WTC11 (cell line): ENCODE data around the gene CDH12. TPM values are rescaled to one million over a fixed set of nuclear protein-coding genes. Genes with fewer than 3 reads are reported as not detected.

Experiments
- ATAC-seq: fragments of 200-7000 bp; cut with Tn5 transposase; 2 replicates; pipeline ENCODE4 v1.10.0; 2021; ENCODE audit warnings: mild to moderate bottlenecking, moderate library complexity
- CTCF ChIA-PET: fragments of 300-600 bp; sonication (Branson Sonifier 250); formaldehyde crosslinking; loops from one replicate; lab custom pipeline; 2021; ENCODE audit warnings: antibody characterized with exemption; lab: Charles Lee
- POLR2A ChIA-PET: fragments of 350-600 bp; sonication (Branson Sonifier 250); formaldehyde crosslinking; loops from one replicate; lab custom pipeline; 2021; ENCODE audit warnings: antibody characterized with exemption; lab: Charles Lee
- DNase-seq: peaks from one replicate; pipeline ENCODE4 v3.0.0; 2021; ENCODE audit warnings: low spot score
- H3K27ac Mint-ChIP-seq: 2 replicates; pipeline ENCODE4 v1.8.0; 2021; ENCODE audit warnings: mixed read lengths
- H3K27me3 Mint-ChIP-seq: 2 replicates; pipeline ENCODE4 v1.8.0; 2021; ENCODE audit warnings: low read depth, mild to moderate bottlenecking, moderate library complexity, mixed read lengths
- H3K36me3 Mint-ChIP-seq: 2 replicates; pipeline ENCODE4 v1.8.0; 2021; ENCODE audit warnings: mixed read lengths
- H3K4me1 Mint-ChIP-seq: 2 replicates; pipeline ENCODE4 v1.8.0; 2022; ENCODE audit warnings: mixed read lengths
- H3K4me3 Mint-ChIP-seq: 2 replicates; pipeline ENCODE4 v1.8.0; 2021; ENCODE audit warnings: mild to moderate bottlenecking, moderate library complexity, mixed read lengths
- H3K9me3 Mint-ChIP-seq: 2 replicates; pipeline ENCODE4 v1.8.0; 2021; ENCODE audit warnings: mixed read lengths
- ARID4B ChIP-seq: sonication (generic); formaldehyde crosslinking; IDR thresholded peaks from 2 replicates; pipeline ENCODE4 v1.8.0; 2023; ENCODE audit warnings: missing genetic modification reagents, mild to moderate bottlenecking, borderline replicate concordance
- E2F5 ChIP-seq: sonication (generic); formaldehyde crosslinking; IDR thresholded peaks from 2 replicates; pipeline ENCODE4 v1.8.1; 2022; ENCODE audit warnings: mild to moderate bottlenecking, moderate library complexity, missing genetic modification reagents
- NFYB ChIP-seq: sonication (generic); formaldehyde crosslinking; conservative IDR thresholded peaks from 2 replicates; pipeline ENCODE4 v1.8.0; 2022; ENCODE audit warnings: low read depth, missing genetic modification reagents
- NR1H2 ChIP-seq: sonication (generic); formaldehyde crosslinking; IDR thresholded peaks from 2 replicates; pipeline ENCODE4 v1.9.0; 2021; ENCODE audit warnings: mild to moderate bottlenecking, moderate library complexity, missing genetic modification reagents
- PRRX2 ChIP-seq: fragments of 250-450 bp; sonication (Bioruptor Pico); IDR thresholded peaks from 2 replicates; pipeline ENCODE4 v1.8.0; 2021; ENCODE audit warnings: mild to moderate bottlenecking
- RORB ChIP-seq: fragments of 250-450 bp; sonication (Bioruptor Pico); IDR thresholded peaks from 2 replicates; pipeline ENCODE4 v1.9.0; 2021; ENCODE audit warnings: mild to moderate bottlenecking
- TEAD4 ChIP-seq: sonication (generic); formaldehyde crosslinking; IDR thresholded peaks from 2 replicates; pipeline ENCODE4 v1.8.0; 2022; ENCODE audit warnings: mild to moderate bottlenecking, missing genetic modification reagents
- ZNF219 ChIP-seq: sonication (generic); formaldehyde crosslinking; IDR thresholded peaks from 2 replicates; pipeline ENCODE4 v1.8.0; 2023; ENCODE audit warnings: missing genetic modification reagents, mild to moderate bottlenecking, borderline replicate concordance
- ZNF281 ChIP-seq: sonication (generic); formaldehyde crosslinking; IDR thresholded peaks from 2 replicates; pipeline ENCODE4 v1.8.0; 2023; ENCODE audit warnings: mild to moderate bottlenecking, missing genetic modification reagents
- ZNF317 ChIP-seq: sonication (generic); formaldehyde crosslinking; IDR thresholded peaks from 2 replicates; pipeline ENCODE4 v1.8.1; 2023; ENCODE audit warnings: low read depth, mild to moderate bottlenecking, moderate library complexity, missing genetic modification reagents, borderline replicate concordance
- ZNF423 ChIP-seq: fragments of 250-450 bp; sonication (Bioruptor Pico); IDR thresholded peaks from 2 replicates; pipeline ENCODE4 v2.1.2; 2022; ENCODE audit warnings: mild to moderate bottlenecking, moderate library complexity
- ZNF512 ChIP-seq: sonication (generic); formaldehyde crosslinking; IDR thresholded peaks from 2 replicates; pipeline ENCODE4 v1.8.1; 2022; ENCODE audit warnings: missing genetic modification reagents, borderline replicate concordance
- total RNA-seq: library from RNA; stranded (reverse); gene quantifications from 3 replicates; pipeline ENCODE4 v1.2.3, GENCODE V29; 2021

Gene CDH12
- total RNA-seq, 1 experiment from 2014 or later: not detected

- TF ChIP-seq ZNF281: no peak
- no peak for TF ChIP-seq ZNF423
- no peak for TF ChIP-seq TEAD4 (CRISPR knock-in tag)
- no peak for TF ChIP-seq ARID4B (CRISPR knock-in tag)
Observed at GRCh38 chr5:22708770-22709328, 144.3 kb downstream of the CDH12 start (continued).

GRCh38 chr5:22706901-22707300 is 146.2 kb downstream of the CDH12 start:
- Mint-ChIP-seq H3K4me3 (no peak overlapping the region), H3K9me3 (no peaks in the 10 kb centered on the region), H3K36me3 (no peaks in the 10 kb centered on the region), H3K4me1 (no peaks in the 10 kb centered on the region), H3K27me3 (no peaks in the 10 kb centered on the region), H3K27ac (no peak overlapping the region)
- DNase-seq: no peak
- ATAC-seq: no peak
- ChIA-PET CTCF (no interaction called here), POLR2A (no interaction called here)
- TF ChIP-seq E2F5 (CRISPR knock-in tag) (no peak), ZNF317 (no peak), NR1H2 (CRISPR knock-in tag) (no peak), ZNF219 (CRISPR knock-in tag) (no peak), NFYB (CRISPR knock-in tag) (no peak), ZNF512 (CRISPR knock-in tag) (no peak), RORB (no peak), ZNF281 (no peak), PRRX2 (CRISPR knock-in tag) (no peak)
